K562 (cell line): ENCODE data around the gene ZFAND5. TPM values are rescaled to one million over a fixed set of nuclear protein-coding genes. Genes with fewer than 3 reads are reported as not detected.

Experiments used
- ATAC-seq: fragments of 200-7000 bp; cut with Tn5 transposase; 3 replicates; pipeline ENCODE4 v1.9.1; 2020; ENCODE audit warnings: moderate library complexity
- BruUV-seq: library from RNA; stranded (reverse); fragments of 400-500 nt; replicated peaks from 2 replicates; lab custom pipeline; 2021; lab: Mats Ljungman, UMichigan
- CTCF ChIA-PET: fragments of 300-600 bp; formaldehyde crosslinking; extraction: SDS; loops from one replicate; lab custom pipeline; 2021; ENCODE audit warnings: low intra/inter-chr PET ratio; lab: Yijun Ruan, JAX
- POLR2A ChIA-PET: fragments of 300-600, 350-650 bp; sonication (Branson Sonifier 250); formaldehyde crosslinking; extraction: SDS; loops from one replicate; lab custom pipeline; 2021; ENCODE audit warnings: antibody characterized with exemption, inconsistent platforms; lab: Yijun Ruan, JAX
- DNase-seq, 4 experiments: peaks; one replicate each; pipeline versions ENCODE4 v3.0.0 to v3.0.0-alpha.2; 2011 to 2018; ENCODE audit warnings: low spot score in 3 of 4, mixed read lengths in 3 of 4; ENCODE audit errors: extremely low read depth in 1 of 4
- FAIRE-seq: peaks from 2 replicates; lab custom pipeline; 2011; peaks lifted over from hg19 to GRCh38; lab: Jason Lieb, UNC
- H2AFZ ChIP-seq: 2 replicates; pipeline ENCODE4 v1.6.0; 2011; ENCODE audit warnings: low read depth, low read length, control low read depth, inconsistent platforms
- H3K27ac ChIP-seq: fragments of 200-600 bp; 3 replicates; pipeline ENCODE4 v1.8.0; 2011; ENCODE audit warnings: low read depth, mild to moderate bottlenecking, control low read depth, inconsistent platforms, low read length, moderate library complexity, mixed read lengths; ENCODE audit errors: extremely low read depth
- H3K27me3 ChIP-seq, 2 experiments: fragments of 300-600 bp in 1 of 2; 2 replicates in 1 of 2; 3 replicates in 1 of 2; pipeline versions ENCODE4 v1.6.0 to v1.8.0; 2011; ENCODE audit warnings: inconsistent platforms in 2 of 2, low read length in 2 of 2, mild to moderate bottlenecking in 1 of 2, mixed read lengths in 1 of 2, moderate library complexity in 1 of 2; ENCODE audit not compliant: control insufficient read depth in 2 of 2, insufficient read depth in 2 of 2
- H3K36me3 ChIP-seq: fragments of 300-600 bp; 3 replicates; pipeline ENCODE4 v1.8.0; 2011; ENCODE audit warnings: mild to moderate bottlenecking, low read length, inconsistent platforms; ENCODE audit not compliant: control insufficient read depth, insufficient read depth
- H3K4me1 ChIP-seq, 2 experiments: fragments of 200-600 bp in 1 of 2; replicated peaks in 1 of 2; 2 replicates in 1 of 2; 3 replicates in 1 of 2; pipeline versions ENCODE4 v1.5.1 to v1.8.0; 2011; ENCODE audit warnings: inconsistent platforms in 2 of 2, low read length in 2 of 2, mild to moderate bottlenecking in 1 of 2, mixed read lengths in 1 of 2, moderate library complexity in 1 of 2; ENCODE audit not compliant: control insufficient read depth in 2 of 2, insufficient read depth in 2 of 2
- H3K4me2 ChIP-seq: 2 replicates; pipeline ENCODE4 v1.6.1; 2011; ENCODE audit warnings: low read length, control low read depth, inconsistent platforms, mixed read lengths; ENCODE audit not compliant: insufficient read depth
- H3K4me3 ChIP-seq: fragments of 200-600 bp; sonication (generic), shearing (Covaris generic); 2 replicates; pipeline ENCODE4 v1.5.1; 2016; ENCODE audit warnings: control low read depth, inconsistent platforms
- H3K79me2 ChIP-seq: fragments of 200-600 bp; 3 replicates; pipeline ENCODE4 v1.8.0; 2011; ENCODE audit warnings: low read length, inconsistent platforms; ENCODE audit not compliant: control insufficient read depth, insufficient read depth
- H3K9ac ChIP-seq, 2 experiments: 2 replicates each; pipeline versions ENCODE4 v1.6.0 to v1.6.1; 2011; ENCODE audit warnings: low read depth in 2 of 2, low read length in 2 of 2, control low read depth in 1 of 2, inconsistent platforms in 1 of 2, mild to moderate bottlenecking in 1 of 2, mixed read lengths in 1 of 2; ENCODE audit not compliant: insufficient read depth in 1 of 2
- H3K9me1 ChIP-seq: one replicate; pipeline ENCODE4 v1.6.0; 2011; ENCODE audit warnings: inconsistent platforms, mild to moderate bottlenecking, low read length, moderate library complexity; ENCODE audit not compliant: control insufficient read depth, insufficient read depth
- H3K9me3 ChIP-seq: replicated peaks from 2 replicates; pipeline ENCODE4 v1.5.1; 2011; ENCODE audit warnings: low read depth, low read length, inconsistent platforms; ENCODE audit not compliant: control insufficient read depth, insufficient read depth
- H4K20me1 ChIP-seq: replicated peaks from 2 replicates; pipeline ENCODE4 v1.6.1; 2011; ENCODE audit warnings: low read length, inconsistent platforms, mixed read lengths; ENCODE audit not compliant: control insufficient read depth, insufficient read depth
- FOXJ2 ChIP-seq: fragments of 200-800 bp; sonication (Bioruptor generic); IDR thresholded peaks from 2 replicates; pipeline ENCODE4 v1.6.1; 2016; ENCODE audit warnings: missing genetic modification characterization, missing compliant biosample characterization
- HOXB6 ChIP-seq: fragments of 250-450 bp; sonication (Bioruptor Pico); IDR thresholded peaks from 2 replicates; pipeline ENCODE4 v1.5.1; 2022; ENCODE audit warnings: mild to moderate bottlenecking, borderline replicate concordance
- MEF2A ChIP-seq: IDR thresholded peaks from 2 replicates; pipeline ENCODE4 v1.6.1; 2011; ENCODE audit warnings: low read depth, mild to moderate bottlenecking, low read length, moderate library complexity; ENCODE audit not compliant: control insufficient read depth
- SOX6 ChIP-seq: fragments of 450-650 bp; IDR thresholded peaks from 2 replicates; pipeline ENCODE4 v1.6.1; 2014; ENCODE audit warnings: mild to moderate bottlenecking
- U2AF1 ChIP-seq: fragments of 200-400 bp; formaldehyde crosslinking; optimal IDR thresholded peaks from 2 replicates; pipeline ENCODE3; 2017; ENCODE audit warnings: mild to moderate bottlenecking, low read depth, low read length, moderate library complexity
- ZEB2 ChIP-seq: fragments of 450-650 bp; IDR thresholded peaks from 2 replicates; pipeline ENCODE4 v1.6.1; 2016
- ZNF518B ChIP-seq: fragments of 250-450 bp; sonication (Bioruptor Pico); IDR thresholded peaks from 2 replicates; pipeline ENCODE4 v1.5.0; 2021; ENCODE audit warnings: mild to moderate bottlenecking, moderate library complexity
- ZNF551 ChIP-seq: fragments of 250-450 bp; sonication (Bioruptor Pico); IDR thresholded peaks from 2 replicates; pipeline ENCODE4 v1.5.0; 2021; ENCODE audit warnings: mild to moderate bottlenecking, moderate library complexity
- ZNF592 ChIP-seq: fragments of 450-650 bp; IDR thresholded peaks from 2 replicates; pipeline ENCODE4 v1.6.1; 2017; ENCODE audit warnings: antibody characterized with exemption, mild to moderate bottlenecking
- WGBS: fragments of 100-300 bp; shearing (Covaris generic); methylation state at CpG from one replicate; pipeline ENCODE4 v1.1.6; 2016; ENCODE audit warnings: low coverage, mixed read lengths; ENCODE audit not compliant: insufficient coverage; ENCODE audit errors: missing lambda C conversion rate; 5-methylcytosine and 5-hydroxymethylcytosine counted together
- in situ Hi-C: fragments of 300-500 bp; cut with MboI; formaldehyde crosslinking; loops from 4 replicates; pipeline ENCODE4 v1.15.0; 2018; ENCODE audit warnings: inconsistent platforms, mixed read lengths
- intact Hi-C: fragments of 100-400 bp; cut with micrococcal nuclease; formaldehyde crosslinking; loops from 2 replicates; pipeline ENCODE4 v1.14.2; 2022
- polyA plus RNA-seq, 8 experiments: library from polyadenylated mRNA; depleted of rRNA in 4 of 8; stranded (reverse) in 5 of 8; unstranded in 3 of 8; fragments of >200 nt; fragmentation: Nextera tagmentation in 2 of 8; fragmentation: Illumina TruSeq in 1 of 8; extraction: Ambion mirVana in 2 of 8; extraction: Trizol in 1 of 8; gene quantifications; 2 replicates each; pipeline versions ENCODE4 v1.2.1 to v1.2.3, GENCODE V29; 2011 to 2014; ENCODE audit warnings: inconsistent platforms in 1 of 8, missing spikeins in 1 of 8
- total RNA-seq, 7 experiments: library from RNA; depleted of rRNA in 6 of 7; stranded (reverse); fragments of >200 nt in 6 of 7; fragmentation: Illumina TruSeq in 2 of 7; extraction: Trizol in 2 of 7; gene quantifications; 2 replicates each; pipeline versions ENCODE4 v1.2.1 to v1.2.3, GENCODE V29; 2011 to 2021; ENCODE audit warnings: low replicate concordance in 1 of 7

Gene ZFAND5
- total and polyA plus RNA-seq, 9 of the 15 experiments (the other 6 are each of a cell fraction or from before 2014, with no cell fraction given) = 12.7 to 64.2 (median 34.5) TPM

- no peak for TF ChIP-seq ZNF592
- no peak for TF ChIP-seq SOX6
Observed at GRCh38 chr9:72352911-72353388, 12.1 kb downstream of the ZFAND5 start (continued).

- Histone ChIP-seq H2AFZ (no peak overlapping the region), H3K9me1 (no peaks in the 10 kb centered on the region), H3K4me3 (no peak overlapping the region), H3K9ac (no peak overlapping the region), H3K9me3 (no peaks in the 10 kb centered on the region), H3K79me2 (no peaks in the 10 kb centered on the region; the same call in 2 of the 3 replicates), H3K36me3 (peaks cover 31% of the 10 kb centered on the region), H3K4me2 (no peak overlapping the region), H4K20me1 (peaks cover 6% of the 10 kb centered on the region; the same call in 1 of the 2 replicates), H3K27me3 (no peaks in the 10 kb centered on the region), H3K4me1 (no peaks in the 10 kb centered on the region), H3K27ac (no peak overlapping the region)
- CTCF ChIA-PET = no interaction called here
- no peak for TF ChIP-seq ZEB2
- TF ChIP-seq ZNF551 (CRISPR knock-in tag) = no peak
- TF ChIP-seq FOXJ2 = no peak
- no peak for TF ChIP-seq HOXB6 (CRISPR knock-in tag)
- TF ChIP-seq U2AF1 = no peak
- TF ChIP-seq ZNF518B (CRISPR knock-in tag) = no peak
- no peak for TF ChIP-seq MEF2A
- 77% methylated on average over 14 of the region's 15 CpGs for WGBS
- in situ Hi-C loops = no loop called here
- ATAC-seq (no peak), DNase-seq (no peak), FAIRE-seq (no peak)
- intact Hi-C loops = no loop called here
- POLR2A ChIA-PET = no interaction called here
- no TSS peak for BruUV-seq
Observed at GRCh38 chr9:72351538-72352453, 13.2 kb downstream of the ZFAND5 start.
